ENCODE results near the gene TYW1.
"Not testable (repeated sequence)": the region's sequence is repeated elsewhere in the genome, so short reads cannot be mapped to it uniquely, and the experiment has no call there.

DNA sequence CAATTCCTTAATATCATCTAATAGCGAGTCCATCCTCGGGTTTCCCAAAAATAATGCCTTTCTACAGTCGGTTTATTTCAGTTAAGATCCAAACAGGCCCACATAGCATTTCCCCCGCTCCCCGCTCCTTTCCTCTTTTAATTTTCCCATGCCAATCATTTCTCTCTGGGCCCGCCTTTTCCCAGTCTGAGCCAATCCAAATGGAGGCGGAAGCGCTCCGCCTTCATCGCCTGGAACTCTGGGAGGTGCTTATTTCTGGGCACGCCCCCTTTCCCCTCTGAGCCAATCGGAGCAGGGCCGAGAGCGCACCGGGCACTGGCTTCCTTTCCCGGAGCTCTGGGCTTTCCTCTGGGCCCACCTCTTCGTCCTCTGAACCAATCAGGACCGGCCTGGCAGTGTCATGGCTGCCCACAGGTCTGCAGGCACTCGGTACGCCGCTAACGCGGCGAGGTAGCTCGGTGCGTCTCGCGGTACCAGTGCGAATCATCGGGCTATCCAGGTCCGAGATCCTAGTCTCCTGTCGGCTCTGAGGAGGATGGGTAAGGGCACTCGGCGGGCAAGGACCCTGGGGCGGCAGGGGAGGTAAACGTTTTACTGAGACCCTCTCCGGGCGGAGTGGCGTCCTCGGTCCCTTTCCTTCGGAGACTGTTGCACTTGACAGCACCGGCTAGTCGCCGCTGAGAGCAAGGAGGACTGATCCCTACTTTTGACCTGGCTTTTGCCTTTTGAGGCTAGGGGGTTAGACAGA is at the start of gene TYW1:
- TF ChIP-seq, protein P1, sequence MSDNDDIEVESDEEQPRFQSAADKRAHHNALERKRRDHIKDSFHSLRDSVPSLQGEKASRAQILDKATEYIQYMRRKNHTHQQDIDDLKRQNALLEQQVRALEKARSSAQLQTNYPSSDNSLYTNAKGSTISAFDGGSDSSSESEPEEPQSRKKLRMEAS (IDR thresholded peaks at IDR 0.05): peak; percentile 49; the same call in 1 of the 2 replicates
- not testable (repeated sequence) for TF ChIP-seq EP300 (IDR thresholded peaks at IDR 0.05; ENCODE audit: borderline replicate concordance); TCF12 (IDR thresholded peaks at IDR 0.05; ENCODE audit: low read depth); CEBPB (IDR thresholded peaks at IDR 0.05); NFIC (IDR thresholded peaks at IDR 0.05)
- TF ChIP-seq TAF1 (IDR thresholded peaks at IDR 0.05; ENCODE audit: low read depth) (peak; percentile 90), YY1 (IDR thresholded peaks at IDR 0.05; ENCODE audit: low read depth) (peak; percentile 94)
- TF ChIP-seq, protein P2, sequence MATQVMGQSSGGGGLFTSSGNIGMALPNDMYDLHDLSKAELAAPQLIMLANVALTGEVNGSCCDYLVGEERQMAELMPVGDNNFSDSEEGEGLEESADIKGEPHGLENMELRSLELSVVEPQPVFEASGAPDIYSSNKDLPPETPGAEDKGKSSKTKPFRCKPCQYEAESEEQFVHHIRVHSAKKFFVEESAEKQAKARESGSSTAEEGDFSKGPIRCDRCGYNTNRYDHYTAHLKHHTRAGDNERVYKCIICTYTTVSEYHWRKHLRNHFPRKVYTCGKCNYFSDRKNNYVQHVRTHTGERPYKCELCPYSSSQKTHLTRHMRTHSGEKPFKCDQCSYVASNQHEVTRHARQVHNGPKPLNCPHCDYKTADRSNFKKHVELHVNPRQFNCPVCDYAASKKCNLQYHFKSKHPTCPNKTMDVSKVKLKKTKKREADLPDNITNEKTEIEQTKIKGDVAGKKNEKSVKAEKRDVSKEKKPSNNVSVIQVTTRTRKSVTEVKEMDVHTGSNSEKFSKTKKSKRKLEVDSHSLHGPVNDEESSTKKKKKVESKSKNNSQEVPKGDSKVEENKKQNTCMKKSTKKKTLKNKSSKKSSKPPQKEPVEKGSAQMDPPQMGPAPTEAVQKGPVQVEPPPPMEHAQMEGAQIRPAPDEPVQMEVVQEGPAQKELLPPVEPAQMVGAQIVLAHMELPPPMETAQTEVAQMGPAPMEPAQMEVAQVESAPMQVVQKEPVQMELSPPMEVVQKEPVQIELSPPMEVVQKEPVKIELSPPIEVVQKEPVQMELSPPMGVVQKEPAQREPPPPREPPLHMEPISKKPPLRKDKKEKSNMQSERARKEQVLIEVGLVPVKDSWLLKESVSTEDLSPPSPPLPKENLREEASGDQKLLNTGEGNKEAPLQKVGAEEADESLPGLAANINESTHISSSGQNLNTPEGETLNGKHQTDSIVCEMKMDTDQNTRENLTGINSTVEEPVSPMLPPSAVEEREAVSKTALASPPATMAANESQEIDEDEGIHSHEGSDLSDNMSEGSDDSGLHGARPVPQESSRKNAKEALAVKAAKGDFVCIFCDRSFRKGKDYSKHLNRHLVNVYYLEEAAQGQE (IDR thresholded peaks at IDR 0.05; ENCODE audit: low read depth): not testable (repeated sequence)
